Activated CD4-positive, alpha-beta memory T cell treated with anti-CD3 and anti-CD28 coated beads, Interleukin-2, amount 10 ng/mL, durations not matched to agents 7 days and 5 days (primary cell): Measurements from ENCODE around the gene CDH11. TPM values are rescaled to one million over a fixed set of nuclear protein-coding genes. Genes with fewer than 3 reads are reported as not detected.
A peak's percentile ranks its signal among the peaks of the same experiment; 100 is the strongest.

Experiments
- CTCF ChIA-PET: fragments of 350-600 bp; sonication (Branson Sonifier 250); formaldehyde crosslinking; loops from one replicate; lab custom pipeline; 2021; ENCODE audit warnings: antibody characterized with exemption, inconsistent platforms; lab: Charles Lee
- POLR2A ChIA-PET: fragments of 350-600 bp; sonication (Branson Sonifier 250); formaldehyde crosslinking; loops from one replicate; lab custom pipeline; 2021; ENCODE audit warnings: antibody characterized with exemption; lab: Charles Lee
- DNase-seq: peaks from one replicate; pipeline ENCODE4 v3.0.0-alpha.2; 2020
- H3K27ac Mint-ChIP-seq: one replicate; pipeline ENCODE4 v1.8.0; 2021; ENCODE audit warnings: mild to moderate bottlenecking, mixed read lengths
- H3K27me3 Mint-ChIP-seq: one replicate; pipeline ENCODE4 v1.8.0; 2021; ENCODE audit warnings: mixed read lengths
- H3K36me3 Mint-ChIP-seq: one replicate; pipeline ENCODE4 v1.8.0; 2021; ENCODE audit warnings: low read depth, mixed read lengths
- H3K4me1 Mint-ChIP-seq: one replicate; pipeline ENCODE4 v1.8.0; 2021; ENCODE audit warnings: mixed read lengths
- H3K4me3 Mint-ChIP-seq: one replicate; pipeline ENCODE4 v1.8.0; 2021; ENCODE audit warnings: mild to moderate bottlenecking, mixed read lengths
- H3K9me3 Mint-ChIP-seq: one replicate; pipeline ENCODE4 v1.8.0; 2021; ENCODE audit warnings: mixed read lengths
- total RNA-seq, 2 experiments: library from RNA; stranded (reverse); gene quantifications; one replicate each; pipeline ENCODE4 v1.2.3, GENCODE V29; 2021

CDH11 gene
- total RNA-seq, 2 experiments from 2014 or later = not detected

DNA sequence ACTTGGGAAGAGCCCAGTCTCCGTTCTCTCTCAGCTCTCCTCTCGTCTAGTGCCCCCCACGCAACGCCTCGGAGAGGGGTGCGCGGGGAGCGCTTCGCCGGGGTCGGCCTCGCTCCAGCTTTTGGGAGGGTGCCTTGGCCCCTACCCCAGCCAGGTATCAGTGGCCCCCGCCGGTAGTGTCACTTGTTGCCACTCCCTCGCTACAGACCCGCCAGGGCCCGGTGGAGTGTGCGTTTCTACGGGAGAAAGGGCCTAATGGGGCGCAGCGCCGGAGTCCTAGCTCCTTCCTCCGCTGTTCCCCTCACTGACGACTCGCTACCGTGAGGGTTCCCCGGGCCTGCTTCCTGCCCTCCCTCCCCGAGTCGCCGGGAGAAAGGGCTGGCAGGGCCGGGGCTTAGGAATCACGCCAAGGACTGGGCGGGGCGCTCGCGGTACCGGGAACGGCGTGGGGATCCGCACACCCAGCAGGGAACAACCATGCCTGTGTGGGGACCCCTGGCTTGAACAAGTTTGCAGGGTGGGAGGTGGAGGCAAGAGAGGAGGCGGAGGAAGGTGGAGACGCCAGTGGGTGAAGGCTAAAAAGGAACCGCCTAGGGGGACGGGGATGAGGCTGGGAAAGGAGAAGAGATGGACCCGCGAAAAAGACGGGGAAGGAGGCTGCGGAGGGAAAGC, 997 bp upstream of the CDH11 start:
- Mint-ChIP-seq H3K4me3 (no peak overlapping the region), H3K4me1 (no peaks in the 10 kb centered on the region), H3K27ac (no peak overlapping the region), H3K27me3 (peaks cover 31% of the 10 kb centered on the region), H3K9me3 (no peaks in the 10 kb centered on the region), H3K36me3 (no peaks in the 10 kb centered on the region)
- DNase-seq = no peak
- CTCF ChIA-PET = no interaction called here
- POLR2A ChIA-PET = no interaction called here

DNA sequence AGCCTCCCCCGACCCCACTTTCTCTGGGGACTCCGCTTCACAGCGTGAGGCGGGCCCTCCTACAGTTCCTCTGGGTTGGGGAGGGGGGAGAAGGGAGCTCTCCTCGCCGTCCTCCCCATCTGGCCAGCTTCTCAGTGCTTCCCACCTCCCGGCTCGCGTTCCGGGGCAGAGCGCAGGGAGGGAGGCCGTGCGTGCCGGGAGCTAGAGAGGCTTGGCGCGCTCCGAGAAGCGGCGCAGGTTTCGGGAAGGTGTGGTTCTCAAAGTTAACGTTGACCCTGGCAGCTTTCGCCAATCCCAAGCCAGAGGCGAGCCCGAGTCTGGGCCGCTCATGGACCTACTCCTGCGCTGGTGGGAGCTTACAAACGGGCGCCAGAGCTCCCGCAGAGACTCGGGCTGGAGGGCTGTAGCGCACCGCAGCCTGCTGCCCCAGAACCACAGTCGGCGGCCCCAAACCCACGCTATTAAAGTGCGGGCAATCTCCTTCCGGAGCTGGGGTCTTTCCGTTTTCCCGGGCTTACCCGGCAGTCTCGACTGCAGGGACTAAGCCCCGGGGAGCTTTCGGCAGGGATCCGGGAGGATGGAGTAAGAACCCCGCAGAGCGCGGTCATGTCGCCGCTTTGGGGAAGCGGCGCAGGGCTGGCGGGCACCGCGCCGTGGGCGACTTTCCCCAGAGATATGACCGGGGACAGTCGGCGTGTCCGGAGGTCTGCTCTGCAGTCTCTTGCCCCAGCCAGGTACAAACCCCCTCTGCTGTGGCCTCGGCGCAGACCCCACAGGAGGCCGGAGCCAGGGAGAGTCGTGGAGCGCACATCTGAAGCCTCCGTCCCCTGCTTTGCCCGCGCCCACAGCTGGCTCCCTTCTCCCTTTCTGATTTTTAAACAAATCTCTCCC, 787 bp downstream of the CDH11 start:
- CTCF ChIA-PET = no interaction called here

DNA sequence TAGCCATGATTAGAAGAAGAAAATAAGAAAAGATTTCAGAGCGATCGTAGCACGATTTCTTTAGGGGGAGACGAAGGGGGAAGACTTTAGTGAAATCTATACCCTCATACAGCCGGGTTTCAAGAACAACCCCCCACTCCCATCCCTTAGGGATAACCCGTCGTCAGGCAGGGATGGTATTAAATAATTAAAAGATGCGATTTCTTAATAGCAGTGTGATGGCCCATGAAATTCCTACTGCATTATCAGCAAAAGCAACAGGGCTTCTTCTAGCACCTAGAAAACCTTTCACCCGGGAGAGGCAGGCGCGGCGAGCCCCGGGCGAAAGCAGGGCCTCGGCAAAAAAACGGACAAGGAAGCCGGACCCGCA, 1.4 kb downstream of the CDH11 start:
- peaks cover 31% of the 10 kb centered on the region for H3K27me3 Mint-ChIP-seq
- DNase-seq = no peak
- ChIA-PET POLR2A (no interaction called here), CTCF (no interaction called here)
- no peak overlapping the region for H3K4me3 Mint-ChIP-seq
- no peaks in the 10 kb centered on the region for H3K4me1 Mint-ChIP-seq
- H3K36me3 Mint-ChIP-seq = no peaks in the 10 kb centered on the region
- no peak overlapping the region for H3K27ac Mint-ChIP-seq
- no peaks in the 10 kb centered on the region for H3K9me3 Mint-ChIP-seq

More for the DNA sequence above, 787 bp downstream of the CDH11 start:
- Mint-ChIP-seq H3K27ac (no peak overlapping the region), H3K27me3 (peaks cover 31% of the 10 kb centered on the region), H3K4me1 (no peaks in the 10 kb centered on the region), H3K4me3 (no peak overlapping the region), H3K36me3 (no peaks in the 10 kb centered on the region), H3K9me3 (no peaks in the 10 kb centered on the region)
- no peak for DNase-seq
- POLR2A ChIA-PET = no interaction called here

DNA sequence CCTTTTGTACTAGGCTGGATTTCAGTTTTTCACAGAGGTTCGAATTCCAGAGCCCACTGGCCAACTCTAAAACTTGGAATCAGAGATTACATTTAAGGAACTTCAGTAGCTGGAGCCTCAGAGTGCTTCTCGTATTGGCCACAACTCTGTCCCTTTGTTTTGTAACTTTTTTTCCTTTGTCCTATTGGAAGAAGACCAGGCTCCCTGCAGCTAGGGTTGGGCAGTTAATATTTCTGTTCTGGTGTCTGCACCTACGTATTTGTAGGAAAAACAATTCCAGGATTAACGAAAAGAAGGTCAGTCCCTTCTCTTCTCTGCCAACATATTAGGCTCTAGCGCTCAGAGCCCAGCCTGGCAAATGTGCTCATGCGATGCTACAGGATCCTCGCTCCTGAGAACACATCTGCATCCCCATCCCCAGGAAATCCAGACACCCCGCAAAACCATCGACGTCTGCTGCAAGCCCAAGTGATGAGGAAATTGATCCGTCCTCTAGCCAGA, 1.9 kb downstream of the CDH11 start:
- DNase-seq = no peak
- POLR2A ChIA-PET = no interaction called here

GRCh38 chr16:65119435-65119834, 2.4 kb downstream of the CDH11 start:
- Mint-ChIP-seq H3K4me3 (no peak overlapping the region), H3K9me3 (no peaks in the 10 kb centered on the region), H3K27ac (no peak overlapping the region), H3K4me1 (no peaks in the 10 kb centered on the region), H3K36me3 (no peaks in the 10 kb centered on the region), H3K27me3 (peaks cover 30% of the 10 kb centered on the region)
- ChIA-PET CTCF (no interaction called here), POLR2A (no interaction called here)
- DNase-seq = no peak

More for the DNA sequence above, 1.9 kb downstream of the CDH11 start:
- Mint-ChIP-seq H3K27ac (no peak overlapping the region), H3K4me1 (no peaks in the 10 kb centered on the region), H3K27me3 (peaks cover 31% of the 10 kb centered on the region), H3K4me3 (no peak overlapping the region), H3K9me3 (no peaks in the 10 kb centered on the region), H3K36me3 (no peaks in the 10 kb centered on the region)
- CTCF ChIA-PET = no interaction called here

- Mint-ChIP-seq H3K4me1 (no peaks in the 10 kb centered on the region), H3K36me3 (no peaks in the 10 kb centered on the region), H3K4me3 (no peak overlapping the region), H3K27me3 (peaks cover 24% of the 10 kb centered on the region), H3K27ac (no peak overlapping the region), H3K9me3 (no peaks in the 10 kb centered on the region)
- POLR2A ChIA-PET = no interaction called here
- CTCF ChIA-PET = no interaction called here
- no peak for DNase-seq
These were observed 3.0 kb downstream of the CDH11 start for GRCh38 chr16:65118871-65119270.

GRCh38 chr16:65117811-65118448, 3.9 kb downstream of the CDH11 start:
- CTCF ChIA-PET = no interaction called here
- H3K4me1 Mint-ChIP-seq = no peaks in the 10 kb centered on the region

GRCh38 chr16:65116818-65117430, 4.9 kb downstream of the CDH11 start:
- no peaks in the 10 kb centered on the region for H3K4me1 Mint-ChIP-seq
- DNase-seq = no peak
- no peaks in the 10 kb centered on the region for H3K9me3 Mint-ChIP-seq
- no peaks in the 10 kb centered on the region for H3K36me3 Mint-ChIP-seq
- H3K4me3 Mint-ChIP-seq = no peak overlapping the region
- peaks cover 13% of the 10 kb centered on the region for H3K27me3 Mint-ChIP-seq
- no peak overlapping the region for H3K27ac Mint-ChIP-seq
- ChIA-PET CTCF (no interaction called here), POLR2A (no interaction called here)

More at GRCh38 chr16:65117811-65118448, 3.9 kb downstream of the CDH11 start:
- Mint-ChIP-seq H3K27me3 (peaks cover 17% of the 10 kb centered on the region), H3K4me3 (no peak overlapping the region), H3K36me3 (no peaks in the 10 kb centered on the region), H3K9me3 (no peaks in the 10 kb centered on the region), H3K27ac (no peak overlapping the region)
- peak; percentile 45 for DNase-seq
- POLR2A ChIA-PET = no interaction called here

DNA sequence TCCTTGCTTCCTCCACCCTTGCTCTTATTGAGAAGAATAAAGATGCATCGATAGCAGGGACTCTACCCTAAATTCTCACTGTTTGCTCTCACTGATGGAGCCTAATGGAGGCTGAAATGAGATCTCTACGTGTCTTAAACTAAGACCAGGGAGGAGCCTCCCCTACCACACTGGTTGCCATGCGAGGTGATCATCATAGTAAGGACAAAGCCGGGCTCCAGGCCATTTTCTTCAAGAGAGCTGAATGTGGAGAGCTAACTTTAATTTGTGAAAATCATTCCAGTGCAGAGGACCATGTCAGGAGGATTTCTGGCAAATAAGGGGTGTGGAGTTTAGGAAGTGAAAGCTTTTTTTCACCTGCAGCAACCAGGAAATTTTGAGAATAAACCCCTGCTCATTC, 5.6 kb downstream of the CDH11 start:
- H3K4me1 Mint-ChIP-seq = no peaks in the 10 kb centered on the region
- no peak overlapping the region for H3K4me3 Mint-ChIP-seq
- no peaks in the 10 kb centered on the region for H3K9me3 Mint-ChIP-seq
- no peak for DNase-seq
- H3K36me3 Mint-ChIP-seq = no peaks in the 10 kb centered on the region
- H3K27ac Mint-ChIP-seq = no peak overlapping the region
- H3K27me3 Mint-ChIP-seq = peaks cover 9% of the 10 kb centered on the region
- CTCF ChIA-PET = no interaction called here
- POLR2A ChIA-PET = no interaction called here

DNA sequence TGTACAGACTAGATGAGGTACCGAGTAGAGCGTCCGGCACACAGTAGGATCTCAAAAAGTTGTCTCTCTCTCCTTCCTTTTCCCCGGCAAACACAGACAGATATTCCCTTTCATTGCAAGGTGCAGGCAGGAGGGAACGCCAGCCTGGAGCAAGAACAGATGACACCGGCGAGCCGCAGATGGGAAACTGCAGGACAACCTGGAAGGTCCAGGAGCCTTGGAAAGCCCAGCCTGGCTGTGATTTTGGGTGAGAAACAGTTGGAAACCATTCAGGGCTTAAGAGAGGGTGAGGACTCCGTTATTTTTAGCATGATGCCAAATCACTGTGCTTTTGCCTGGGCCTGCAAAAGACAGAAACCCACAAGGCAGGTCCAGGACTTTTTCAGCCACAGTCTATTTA, 7.3 kb downstream of the CDH11 start:
- CTCF ChIA-PET = no interaction called here
- Mint-ChIP-seq H3K36me3 (no peaks in the 10 kb centered on the region), H3K9me3 (no peaks in the 10 kb centered on the region), H3K27ac (no peak overlapping the region), H3K4me3 (no peak overlapping the region), H3K4me1 (no peaks in the 10 kb centered on the region), H3K27me3 (no peaks in the 10 kb centered on the region)
- DNase-seq = no peak
- POLR2A ChIA-PET = no interaction called here

- ChIA-PET CTCF (no interaction called here), POLR2A (no interaction called here)
- Mint-ChIP-seq H3K27ac (no peak overlapping the region), H3K9me3 (no peaks in the 10 kb centered on the region), H3K4me1 (no peaks in the 10 kb centered on the region), H3K27me3 (no peaks in the 10 kb centered on the region), H3K4me3 (no peak overlapping the region), H3K36me3 (no peaks in the 10 kb centered on the region)
- no peak for DNase-seq
These were observed 8.4 kb downstream of the CDH11 start for GRCh38 chr16:65113441-65113840.

DNA sequence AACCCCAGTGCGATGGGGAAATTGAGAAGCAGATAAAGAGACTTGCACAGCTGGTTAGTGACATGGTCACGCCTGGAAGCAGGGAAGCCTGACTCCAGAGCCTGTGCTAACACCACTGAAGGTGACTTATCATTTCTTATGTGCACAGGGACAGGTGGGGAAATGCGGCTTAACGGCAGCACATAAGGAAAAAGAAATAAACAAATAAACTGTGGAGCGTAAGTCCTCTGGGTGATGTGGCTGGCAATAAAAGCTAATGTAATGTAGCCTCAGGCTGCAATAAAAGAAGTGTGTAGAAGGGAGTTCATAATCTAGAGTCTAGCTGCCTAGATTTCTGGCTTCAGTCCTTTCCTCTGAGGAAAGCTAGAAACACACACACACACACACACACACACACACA, 10.6 kb downstream of the CDH11 start:
- ChIA-PET POLR2A (no interaction called here), CTCF (no interaction called here)
- no peak for DNase-seq
- H3K4me3 Mint-ChIP-seq = no peak overlapping the region
- H3K27me3 Mint-ChIP-seq = no peaks in the 10 kb centered on the region
- no peaks in the 10 kb centered on the region for H3K4me1 Mint-ChIP-seq
- no peaks in the 10 kb centered on the region for H3K36me3 Mint-ChIP-seq
- H3K27ac Mint-ChIP-seq = no peak overlapping the region
- H3K9me3 Mint-ChIP-seq = peaks cover 3% of the 10 kb centered on the region

GRCh38 chr16:65106757-65107156, 15.1 kb downstream of the CDH11 start:
- Mint-ChIP-seq H3K9me3 (peaks cover 3% of the 10 kb centered on the region), H3K27ac (no peak overlapping the region), H3K27me3 (no peaks in the 10 kb centered on the region), H3K36me3 (no peaks in the 10 kb centered on the region), H3K4me1 (no peaks in the 10 kb centered on the region), H3K4me3 (no peak overlapping the region)
- ChIA-PET POLR2A (no interaction called here), CTCF (no interaction called here)
- no peak for DNase-seq
